Mucosa of stomach (tissue), 1 donor: ENCODE results near the gene ST14.
"Not testable (repeated sequence)": the region's sequence is repeated elsewhere in the genome, so short reads cannot be mapped to it uniquely, and the experiment has no call there.

Experiments used
- H3K27me3 ChIP-seq: one replicate; pipeline ENCODE4 v1.7.0; 2013; ENCODE audit warnings: mild to moderate bottlenecking, low read length; ENCODE audit not compliant: control insufficient read depth, insufficient read depth
- H3K36me3 ChIP-seq: one replicate; pipeline ENCODE4 v1.7.0; 2013; ENCODE audit warnings: low read length; ENCODE audit not compliant: control insufficient read depth, insufficient read depth
- H3K4me1 ChIP-seq: one replicate; pipeline ENCODE4 v1.7.0; 2013; ENCODE audit warnings: mild to moderate bottlenecking, low read length; ENCODE audit not compliant: control insufficient read depth, insufficient read depth
- H3K4me3 ChIP-seq: one replicate; pipeline ENCODE4 v1.7.0; 2013; ENCODE audit warnings: low read length
- H3K9ac ChIP-seq: one replicate; pipeline ENCODE4 v1.7.0; 2013; ENCODE audit warnings: mild to moderate bottlenecking, low read length, moderate library complexity
- H3K9me3 ChIP-seq: one replicate; pipeline ENCODE4 v1.7.0; 2013; ENCODE audit warnings: mild to moderate bottlenecking, low read length, moderate library complexity; ENCODE audit not compliant: control insufficient read depth
- donor health status: Pancreatic carcinoma.

The ST14 gene

GRCh38 chr11:130241713-130242112 lies 82.1 kb downstream of the ST14 start:
- H3K9me3 ChIP-seq = no peaks in the 10 kb centered on the region
- peaks cover 9% of the 10 kb centered on the region for H3K4me1 ChIP-seq
- H3K4me3 ChIP-seq = no peak overlapping the region
- no peak overlapping the region for H3K9ac ChIP-seq
- H3K27me3 ChIP-seq = no peaks in the 10 kb centered on the region
- no peaks in the 10 kb centered on the region for H3K36me3 ChIP-seq

- H3K36me3 ChIP-seq = no peaks in the 10 kb centered on the region
- no peaks in the 10 kb centered on the region for H3K27me3 ChIP-seq
- H3K9ac ChIP-seq = no peak overlapping the region
- no peak overlapping the region for H3K4me3 ChIP-seq
- H3K4me1 ChIP-seq = peaks cover 9% of the 10 kb centered on the region
- H3K9me3 ChIP-seq = no peaks in the 10 kb centered on the region
Observed at GRCh38 chr11:130243816-130244215, 84.2 kb downstream of the ST14 start.

GRCh38 chr11:130244848-130245247 lies 85.3 kb downstream of the ST14 start:
- H3K4me3 ChIP-seq = no peak overlapping the region
- H3K9me3 ChIP-seq = no peaks in the 10 kb centered on the region
- H3K27me3 ChIP-seq = no peaks in the 10 kb centered on the region
- H3K4me1 ChIP-seq = peaks cover 9% of the 10 kb centered on the region
- no peak overlapping the region for H3K9ac ChIP-seq
- no peaks in the 10 kb centered on the region for H3K36me3 ChIP-seq

GRCh38 chr11:130245375-130245774 lies 85.8 kb downstream of the ST14 start:
- H3K36me3 ChIP-seq, H3K4me1 ChIP-seq, H3K27me3 ChIP-seq, H3K9ac ChIP-seq, H3K9me3 ChIP-seq, H3K4me3 ChIP-seq: not testable (repeated sequence)

GRCh38 chr11:130246270-130246669 lies 86.7 kb downstream of the ST14 start:
- Histone ChIP-seq H3K4me3 (no peak overlapping the region), H3K27me3 (no peaks in the 10 kb centered on the region), H3K4me1 (peaks cover 9% of the 10 kb centered on the region), H3K36me3 (no peaks in the 10 kb centered on the region), H3K9me3 (no peaks in the 10 kb centered on the region), H3K9ac (no peak overlapping the region)

- Histone ChIP-seq H3K36me3 (no peaks in the 10 kb centered on the region), H3K9ac (no peak overlapping the region), H3K9me3 (no peaks in the 10 kb centered on the region), H3K4me3 (no peak overlapping the region), H3K4me1 (peaks cover 9% of the 10 kb centered on the region), H3K27me3 (no peaks in the 10 kb centered on the region)
Observed at GRCh38 chr11:130246738-130247137, 87.2 kb downstream of the ST14 start.

GRCh38 chr11:130247319-130247718 lies 87.7 kb downstream of the ST14 start:
- no peak overlapping the region for H3K4me3 ChIP-seq
- H3K9me3 ChIP-seq = no peaks in the 10 kb centered on the region
- peaks cover 4% of the 10 kb centered on the region for H3K4me1 ChIP-seq
- no peaks in the 10 kb centered on the region for H3K36me3 ChIP-seq
- H3K27me3 ChIP-seq = no peaks in the 10 kb centered on the region
- H3K9ac ChIP-seq = no peak overlapping the region

- no peaks in the 10 kb centered on the region for H3K9me3 ChIP-seq
- no peaks in the 10 kb centered on the region for H3K36me3 ChIP-seq
- H3K9ac ChIP-seq = no peak overlapping the region
- no peaks in the 10 kb centered on the region for H3K4me1 ChIP-seq
- no peaks in the 10 kb centered on the region for H3K27me3 ChIP-seq
- no peak overlapping the region for H3K4me3 ChIP-seq
Observed at GRCh38 chr11:130249371-130249770, 89.8 kb downstream of the ST14 start.

GRCh38 chr11:130249929-130250328 lies 90.3 kb downstream of the ST14 start:
- not testable (repeated sequence) for H3K4me3 ChIP-seq, H3K9ac ChIP-seq, H3K9me3 ChIP-seq, H3K4me1 ChIP-seq, H3K36me3 ChIP-seq, H3K27me3 ChIP-seq

- not testable (repeated sequence) for H3K4me3 ChIP-seq, H3K36me3 ChIP-seq, H3K27me3 ChIP-seq, H3K9ac ChIP-seq, H3K4me1 ChIP-seq, H3K9me3 ChIP-seq
Observed at GRCh38 chr11:130251763-130252162, 92.2 kb downstream of the ST14 start.
